AG20443 (cell line): Measurements from ENCODE around the gene C10orf53.
A peak's percentile ranks its signal among the peaks of the same experiment; 100 is the strongest.

Source experiments
- DNase-seq: peaks from one replicate; pipeline ENCODE4 v3.0.0; 2012; ENCODE audit warnings: low spot score, mixed read lengths

Gene C10orf53

GRCh38 chr10:49679480-49679893 lies at the start of gene C10orf53:
Gene C10orf53, plus strand, starts transcription at chr10:49679651. Its CDS starts 47 bp downstream, at chr10:49679698.
- DNase-seq, result peak; percentile 74

GRCh38 chr10:49631975-49632374 lies 47.5 kb upstream of the C10orf53 start:
- no peak for DNase-seq

- no peak for DNase-seq
Observed at GRCh38 chr10:49632406-49633317, 46.8 kb upstream of the C10orf53 start.

- no peak for DNase-seq
Observed at GRCh38 chr10:49633327-49634068, 46.0 kb upstream of the C10orf53 start.

GRCh38 chr10:49634069-49634660 lies 45.3 kb upstream of the C10orf53 start:
- no peak for DNase-seq

GRCh38 chr10:49642311-49642710 lies 37.1 kb upstream of the C10orf53 start:
- no peak for DNase-seq

- DNase-seq, result no peak
Observed at GRCh38 chr10:49643241-49644034, 36.0 kb upstream of the C10orf53 start.

GRCh38 chr10:49644035-49644646 lies 35.3 kb upstream of the C10orf53 start:
- DNase-seq, result no peak

- no peak for DNase-seq
Observed at GRCh38 chr10:49645417-49645816, 34.0 kb upstream of the C10orf53 start.

- no peak for DNase-seq
Observed at GRCh38 chr10:49645871-49646870, 33.3 kb upstream of the C10orf53 start.

- DNase-seq, result no peak
Observed at GRCh38 chr10:49647554-49647953, 31.9 kb upstream of the C10orf53 start.

GRCh38 chr10:49647985-49648795 lies 31.3 kb upstream of the C10orf53 start:
- no peak for DNase-seq

- peak; percentile 43 for DNase-seq
Observed at GRCh38 chr10:49649294-49649693, 30.2 kb upstream of the C10orf53 start.

GRCh38 chr10:49649936-49650723 lies 29.3 kb upstream of the C10orf53 start:
- DNase-seq, result no peak

- no peak for DNase-seq
Observed at GRCh38 chr10:49650724-49651034, 28.8 kb upstream of the C10orf53 start.

GRCh38 chr10:49651039-49651835 lies 28.2 kb upstream of the C10orf53 start:
- DNase-seq, result peak; percentile 2

- peak; percentile 2 for DNase-seq
Observed at GRCh38 chr10:49651917-49652316, 27.5 kb upstream of the C10orf53 start.
